AG04449 (cell line): ENCODE measurements around the gene ATM.

Experiments
- CTCF ChIA-PET: fragments of 350-600 bp; formaldehyde crosslinking; extraction: SDS; loops from one replicate; lab custom pipeline; 2021; ENCODE audit warnings: antibody characterized with exemption; lab: Yijun Ruan, JAX
- POLR2A ChIA-PET: fragments of 400-600, 350-600 bp; formaldehyde crosslinking; extraction: SDS; loops from one replicate; lab custom pipeline; 2020; ENCODE audit warnings: antibody characterized with exemption, inconsistent platforms; lab: Yijun Ruan, JAX
- DNase-seq: peaks from one replicate; pipeline ENCODE4 v3.0.0-alpha.2; 2010; ENCODE audit warnings: low read depth, low spot score
- H3K4me3 ChIP-seq: 2 replicates; pipeline ENCODE4 v1.5.1; 2011; ENCODE audit warnings: low read depth, mild to moderate bottlenecking, control low read depth, low read length
- CTCF ChIP-seq: IDR thresholded peaks from one replicate; pipeline ENCODE4 v1.5.1; 2011; ENCODE audit warnings: mild to moderate bottlenecking, moderate library complexity, low read length, control low read depth, inconsistent platforms; ENCODE audit not compliant: insufficient read depth; ENCODE audit errors: missing control alignments

The ATM gene

GRCh38 chr11:108206969-108207682 is 15.7 kb upstream of the ATM start:
- DNase-seq: no peak
- H3K4me3 ChIP-seq: no peak overlapping the region
- TF ChIP-seq CTCF: no peak
- ChIA-PET CTCF (no interaction called here), POLR2A (no interaction called here)

GRCh38 chr11:108207683-108208060 is 15.2 kb upstream of the ATM start:
- ChIA-PET CTCF (interaction anchor here (1.6 kb wide), 1 partner anchor 14 kb away, joined by 5 read pairs; the partner anchor contains the start of gene NPAT), POLR2A (no interaction called here)
- H3K4me3 ChIP-seq: no peak overlapping the region
- no peak for TF ChIP-seq CTCF
- no peak for DNase-seq

- H3K4me3 ChIP-seq: no peak overlapping the region
- no peak for TF ChIP-seq CTCF
- POLR2A ChIA-PET: no interaction called here
- DNase-seq: no peak
- CTCF ChIA-PET: no interaction called here
Measured at GRCh38 chr11:108210441-108210840, 12.4 kb upstream of the ATM start.

GRCh38 chr11:108213784-108214183 is 9.1 kb upstream of the ATM start:
- CTCF ChIA-PET: interaction anchor here (1.3 kb wide), 1 partner anchor 10 kb away, joined by 5 read pairs; the partner anchor contains the start of gene ATM
- DNase-seq: no peak
- POLR2A ChIA-PET: no interaction called here
- no peak overlapping the region for H3K4me3 ChIP-seq
- no peak for TF ChIP-seq CTCF

GRCh38 chr11:108216988-108217387 is 5.9 kb upstream of the ATM start:
- ChIA-PET CTCF (no interaction called here), POLR2A (no interaction called here)
- TF ChIP-seq CTCF: no peak
- no peak for DNase-seq
- H3K4me3 ChIP-seq: no peak overlapping the region

- no peak for TF ChIP-seq CTCF
- no peak for DNase-seq
- H3K4me3 ChIP-seq: no peak overlapping the region
- POLR2A ChIA-PET: interaction anchor here (1.0 kb wide), 1 partner anchor 446 kb away, joined by 3 read pairs; the partner anchor contains the start of gene DDX10
- CTCF ChIA-PET: no interaction called here
Measured at GRCh38 chr11:108218455-108218854, 4.4 kb upstream of the ATM start.
